ENCODE data around the gene RIC1. TPM values are rescaled to one million over a fixed set of nuclear protein-coding genes. Genes with fewer than 3 reads are reported as not detected.

RIC1 gene
- total and polyA plus RNA-seq, 9 of the 15 experiments (the other 6 are each of a cell fraction or from before 2014, with no cell fraction given) = 3.2 to 25.8 (median 15.0) TPM

- in situ Hi-C loops (cut with MboI) = no loop called here
- FAIRE-seq (no peak), ATAC-seq (no peak), DNase-seq (ENCODE audit: extremely low read depth in 1 of 4, low spot score in 3 of 4) (no peak)
- Histone ChIP-seq H3K27me3 (ENCODE audit: control insufficient read depth in 2 of 2, insufficient read depth in 2 of 2, low read length in 2 of 2) (no peaks in the 10 kb centered on the region), H3K79me2 (ENCODE audit: control insufficient read depth, insufficient read depth, low read length) (no peaks in the 10 kb centered on the region), H4K20me1 (replicated peaks; ENCODE audit: control insufficient read depth, insufficient read depth, low read length) (no peaks in the 10 kb centered on the region), H3K9me3 (replicated peaks; ENCODE audit: control insufficient read depth, insufficient read depth, low read depth, low read length) (no peaks in the 10 kb centered on the region; the same call in 1 of the 2 replicates), H3K4me3 (no peak overlapping the region), H3K4me2 (ENCODE audit: insufficient read depth, low read length) (no peak overlapping the region), H3K27ac (ENCODE audit: extremely low read depth, low read depth, low read length) (no peak overlapping the region), H2AFZ (ENCODE audit: low read depth, low read length) (no peak overlapping the region), H3K9ac (ENCODE audit: insufficient read depth in 1 of 2, low read depth in 2 of 2, low read length in 2 of 2) (no peak overlapping the region), H3K36me3 (ENCODE audit: control insufficient read depth, insufficient read depth, low read length) (no peaks in the 10 kb centered on the region), H3K4me1 (replicated peaks in 1 of 2; ENCODE audit: control insufficient read depth in 2 of 2, insufficient read depth in 2 of 2, low read length in 2 of 2) (no peaks in the 10 kb centered on the region), H3K9me1 (ENCODE audit: control insufficient read depth, insufficient read depth, low read length) (no peaks in the 10 kb centered on the region)
- 62% methylated on average over 2 of the region's 2 CpGs for WGBS (ENCODE audit: insufficient coverage, low coverage, missing lambda C conversion rate)
- BruUV-seq (replicated peaks) = no TSS peak
- ChIA-PET CTCF (ENCODE audit: low intra/inter-chr PET ratio) (no interaction called here), POLR2A (interaction anchor here (0.7 kb wide), 1 partner anchor 23 kb away, joined by 4 read pairs; no protein-coding TSS in a partner anchor)
- TF ChIP-seq KLF13 (tag; IDR thresholded peaks at IDR 0.05; ENCODE audit: borderline replicate concordance, low read depth) (no peak), TAF1 (IDR thresholded peaks at IDR 0.05; ENCODE audit: control insufficient read depth, extremely low read depth, insufficient read depth, low read length, severe bottlenecking) (no peak), SAFB (IDR thresholded peaks at IDR 0.05; ENCODE audit: borderline replicate concordance, low read depth, low read length) (no peak), MEF2A (IDR thresholded peaks at IDR 0.05; ENCODE audit: control insufficient read depth, low read depth, low read length) (no peak), ARID2 (IDR thresholded peaks at IDR 0.05) (no peak), ZNF57 (CRISPR knock-in tag; IDR thresholded peaks at IDR 0.05) (no peak), TCFL5 (CRISPR knock-in tag; conservative IDR thresholded peaks at IDR 0.05) (no peak), ZNF224 (CRISPR knock-in tag; IDR thresholded peaks at IDR 0.05) (no peak), ATF3 (IDR thresholded peaks at IDR 0.05) (no peak), ATF3 (CRISPR knock-in tag; conservative IDR thresholded peaks at IDR 0.05) (no peak), KLF1 (tag; IDR thresholded peaks at IDR 0.05) (no peak)
- intact Hi-C loops (cut with micrococcal nuclease) = loop anchor here (5.0 kb wide), 1 partner anchor 65 kb away; no protein-coding TSS in a partner anchor
Measured at GRCh38 chr9:5696884-5697283, 68.0 kb downstream of the RIC1 start.
